Thyroid gland (tissue), 4 donors: ENCODE measurements around the gene PLAAT2.

Experiments used
- CTCF ChIP-seq, 6 experiments: fragments of 200-600 bp in 3 of 6; fragments of 450-650 bp in 3 of 6; sonication (generic) in 3 of 6; IDR thresholded peaks; one replicate each; pipeline ENCODE4 v1.5.1; 2016 to 2019; ENCODE audit warnings: antibody characterized with exemption in 6 of 6, mild to moderate bottlenecking in 2 of 6, inconsistent platforms in 1 of 6, moderate library complexity in 1 of 6
- POLR2A ChIP-seq, 2 donors: fragments of 450-650 bp; IDR thresholded peaks; one replicate each; pipeline ENCODE4 v1.6.1; 2017; ENCODE audit warnings: antibody characterized with exemption in 2 of 2, mild to moderate bottlenecking in 2 of 2, moderate library complexity in 1 of 2

GRCh38 chr11:63574856-63575602 is 11.8 kb upstream of the PLAAT2 start:
- TF ChIP-seq POLR2A (IDR thresholded peaks at IDR 0.05) (no peak), CTCF (IDR thresholded peaks at IDR 0.05) (no peak)
